T-helper 1 cell treated with Interleukin-12 subunit alpha and Interleukin-12 subunit beta and Interleukin-4 antibody, amounts not matched to agents 30 ng/mL and 1 ng/mL, for 36 hours (primary cell): ENCODE data around the gene KRT76. TPM values are rescaled to one million over a fixed set of nuclear protein-coding genes. Genes with fewer than 3 reads are reported as not detected.
"Not testable (repeated sequence)": the region's sequence is repeated elsewhere in the genome, so short reads cannot be mapped to it uniquely, and the experiment has no call there.

Experiments used
- intact Hi-C: fragments of 100-400 bp; cut with micrococcal nuclease; formaldehyde crosslinking; loops from one replicate; pipeline ENCODE4 v1.15.1; 2024
- total RNA-seq: library from RNA; stranded (reverse); gene quantifications from 2 replicates; pipeline ENCODE4 v1.2.3, GENCODE V29; 2022

The KRT76 gene
- total RNA-seq, 1 donor from 2014 or later: not detected

- intact Hi-C loops: no loop called here
These were observed 20.4 kb upstream of the KRT76 start for GRCh38 chr12:52797529-52797894.

GRCh38 chr12:52796839-52797528, 19.8 kb upstream of the KRT76 start:
- intact Hi-C loops: no loop called here

DNA sequence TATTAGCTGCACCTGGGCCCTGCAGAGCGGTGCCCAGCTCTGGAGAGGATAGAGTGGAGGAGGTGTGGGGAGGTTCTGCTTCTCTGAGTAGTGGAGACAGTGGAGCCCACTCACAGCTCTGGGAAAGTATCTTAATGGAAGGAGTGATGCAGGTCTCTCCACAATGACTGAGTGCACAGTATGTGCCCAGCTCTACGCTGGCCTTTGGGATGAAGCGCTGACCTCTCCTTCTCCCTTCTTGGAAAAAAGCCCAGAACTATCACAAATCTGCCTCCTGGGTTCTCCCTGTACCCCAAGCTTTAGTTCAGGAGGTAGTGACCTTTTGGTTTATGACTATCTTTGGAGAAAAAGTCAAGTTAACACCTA, 19.3 kb upstream of the KRT76 start:
- intact Hi-C loops: no loop called here

- intact Hi-C loops: no loop called here
These were observed 18.7 kb upstream of the KRT76 start, which contains the start of gene KRT3 for GRCh38 chr12:52795694-52796428. TSS of gene KRT3 (minus strand) at chr12:52796117. CDS start at chr12:52796042, 75 bp downstream.

DNA sequence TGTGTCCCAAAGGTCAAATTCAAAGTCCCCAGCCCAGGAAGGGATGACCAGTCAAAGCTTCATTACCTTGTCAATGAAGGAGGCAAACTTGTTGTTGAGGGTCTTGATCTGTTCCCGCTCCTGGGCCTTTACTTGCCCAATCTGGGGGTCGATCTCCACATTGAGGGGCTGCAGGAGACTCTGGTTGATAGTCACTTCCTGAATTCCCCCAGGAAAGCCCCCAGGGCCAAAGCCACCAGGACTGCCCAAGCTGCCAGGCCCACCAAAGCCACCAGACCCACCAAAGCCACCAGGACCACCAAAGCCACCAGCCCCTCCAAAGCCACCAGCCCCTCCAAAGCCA, 18.2 kb upstream of the KRT76 start:
- intact Hi-C loops: not testable (repeated sequence)

GRCh38 chr12:52794479-52795331, 17.6 kb upstream of the KRT76 start:
- intact Hi-C loops: no loop called here

DNA sequence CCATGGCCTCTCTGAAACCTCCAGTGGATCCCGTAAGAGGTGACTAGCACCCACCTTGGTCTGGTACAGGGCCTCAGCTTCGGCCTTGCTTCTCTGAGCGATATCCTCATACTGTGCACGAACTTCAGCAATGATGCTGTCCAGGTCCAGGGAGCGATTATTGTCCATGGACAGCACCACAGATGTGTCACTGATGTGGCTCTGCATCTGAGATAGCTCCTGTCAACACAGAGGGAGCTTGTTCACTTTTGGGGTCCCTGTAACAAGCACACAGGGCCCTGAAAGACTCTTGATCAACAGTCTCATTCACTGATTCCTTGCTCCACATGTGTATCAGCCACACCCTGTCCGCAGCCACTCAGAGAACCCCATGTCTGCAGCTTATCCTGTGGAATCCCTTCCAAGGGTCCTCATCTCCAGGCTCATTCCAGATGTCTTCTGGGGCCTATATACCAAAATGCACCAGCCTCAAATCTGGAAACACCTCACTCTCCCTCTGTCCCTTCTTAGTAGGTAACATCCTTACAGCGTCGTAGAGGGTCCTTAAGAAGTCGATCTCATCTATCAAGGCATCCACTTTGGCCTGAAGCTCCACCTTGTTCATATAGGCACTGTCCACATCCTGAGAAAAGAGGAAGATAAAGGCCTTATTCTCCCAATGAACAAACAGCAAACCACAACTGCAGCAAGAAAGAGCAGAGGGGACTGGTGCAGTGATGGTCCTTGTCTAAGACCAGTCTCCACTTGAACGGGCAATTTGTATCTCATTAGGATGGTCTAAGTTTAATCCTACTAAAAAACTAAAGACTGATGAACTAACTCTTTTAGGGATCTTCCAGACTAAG, 15.3 kb upstream of the KRT76 start:
- intact Hi-C loops: no loop called here

DNA sequence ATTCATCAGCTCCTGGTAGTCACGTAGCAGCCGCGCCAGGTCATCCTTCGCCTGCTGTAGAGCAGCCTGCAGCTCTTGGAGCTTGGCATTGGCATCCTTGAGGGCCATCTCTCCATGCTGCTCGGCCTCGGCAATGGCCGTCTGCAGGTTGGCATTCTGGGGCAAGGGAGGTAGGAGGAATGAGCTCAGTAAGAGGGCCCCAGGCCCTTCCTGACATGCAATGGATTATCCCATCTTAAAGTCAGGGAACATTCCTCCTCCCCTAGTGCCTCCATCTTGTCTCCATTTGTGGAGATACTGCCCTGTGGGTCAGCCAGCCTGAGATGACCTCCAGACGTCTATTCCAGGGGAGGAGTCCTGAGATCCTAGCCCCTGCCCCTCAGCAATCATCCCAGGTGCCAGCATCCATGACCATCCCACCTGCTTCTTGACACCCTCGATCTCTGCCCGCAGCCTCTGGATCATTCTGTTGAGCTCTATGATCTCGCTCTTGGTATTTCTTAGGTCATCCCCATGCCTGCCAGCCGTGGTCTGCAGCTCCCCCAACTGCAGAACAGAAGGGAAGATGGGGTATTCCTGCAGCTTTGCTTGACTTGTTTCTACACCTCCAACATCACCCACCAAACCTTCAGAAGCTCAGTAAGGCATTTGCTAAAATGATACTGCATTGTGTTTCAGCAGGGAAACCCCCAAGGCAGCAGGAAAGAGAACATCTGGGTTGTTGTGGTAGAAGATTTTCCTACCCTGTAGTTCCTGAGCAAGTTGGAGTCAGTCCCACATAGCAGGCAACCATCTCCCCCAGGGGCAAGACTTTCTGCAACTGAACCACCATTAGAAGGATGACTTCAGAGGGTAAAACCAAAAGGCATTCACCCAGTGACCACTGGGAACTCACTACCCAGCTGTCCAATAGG, 14.4 kb upstream of the KRT76 start:
- intact Hi-C loops: no loop called here

- intact Hi-C loops: no loop called here
These were observed 13.5 kb upstream of the KRT76 start for GRCh38 chr12:52790427-52791270.

DNA sequence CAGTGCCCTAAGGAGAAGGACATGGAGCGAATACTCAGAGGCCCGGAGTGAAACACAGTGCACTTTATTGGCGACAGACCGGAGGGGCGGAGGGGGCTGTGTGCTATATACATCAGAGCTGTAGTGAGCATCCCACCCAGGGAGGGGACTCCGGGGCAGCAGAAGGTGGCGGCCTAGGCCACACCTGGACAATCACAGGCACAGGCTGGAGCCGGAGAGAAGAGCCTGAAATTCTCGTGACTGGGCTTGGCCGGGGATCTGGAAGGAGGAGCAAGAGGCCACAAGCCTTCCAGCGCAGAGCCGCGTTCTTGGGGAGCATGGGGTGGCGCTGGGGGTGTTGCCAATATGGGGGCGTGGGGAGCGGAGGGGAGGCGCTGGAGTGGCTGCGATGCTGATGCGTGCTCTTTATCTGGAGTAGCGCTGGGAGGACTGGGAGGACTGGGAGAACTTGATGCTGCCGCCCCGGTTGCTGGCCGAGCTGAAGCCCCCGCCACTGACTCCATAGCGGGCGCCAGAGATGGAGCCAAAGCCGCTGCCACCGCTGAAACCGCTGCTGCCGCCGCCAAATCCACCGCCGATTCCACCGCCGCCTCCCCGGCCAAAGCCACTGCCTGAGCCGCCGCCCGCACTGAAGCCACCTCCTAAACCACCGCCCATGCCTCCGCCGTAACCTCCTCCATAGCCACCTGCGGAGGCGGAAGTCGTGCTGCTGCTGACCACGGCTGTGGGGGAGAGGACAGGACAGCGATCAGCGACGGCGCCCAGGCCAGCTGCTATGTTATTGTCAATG, 12.7 kb upstream of the KRT76 start:
- intact Hi-C loops: no loop called here

GRCh38 chr12:52788876-52789636, 11.9 kb upstream of the KRT76 start:
- intact Hi-C loops: no loop called here

DNA sequence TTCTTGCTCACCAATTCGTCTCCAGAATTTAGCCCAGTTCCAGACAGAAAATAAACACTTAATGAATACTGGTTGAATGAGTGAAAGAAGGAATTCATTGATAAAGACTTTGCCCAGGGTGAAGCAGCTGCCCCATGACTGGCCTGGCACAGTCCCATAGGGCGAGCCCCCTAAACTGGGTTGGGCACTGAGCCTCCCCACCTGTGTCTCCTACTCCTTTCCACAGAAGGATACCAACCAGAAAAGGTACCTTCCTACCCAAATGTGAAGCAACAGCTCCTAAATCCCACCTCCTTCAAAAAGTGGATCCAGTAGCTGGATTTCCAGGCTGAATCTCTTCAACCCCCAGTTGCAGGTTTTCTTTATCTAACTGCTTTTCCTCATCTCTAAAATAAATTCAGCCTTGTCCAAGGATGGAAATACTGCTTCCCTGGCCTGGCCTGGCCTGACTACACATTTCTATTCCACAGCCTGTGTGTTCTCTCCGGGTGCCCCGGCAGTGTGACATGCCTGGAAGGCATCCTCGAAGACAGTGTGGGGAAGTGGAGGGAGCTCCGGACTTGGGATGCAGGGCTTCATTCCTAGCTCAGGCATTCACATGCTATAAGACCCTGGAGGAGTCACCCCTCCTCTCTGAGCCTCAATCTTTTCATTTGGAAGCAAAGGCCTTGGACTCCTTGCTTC, 11.2 kb upstream of the KRT76 start:
- intact Hi-C loops: no loop called here

- intact Hi-C loops: no loop called here
These were observed 10.4 kb upstream of the KRT76 start for GRCh38 chr12:52787324-52788191.

DNA sequence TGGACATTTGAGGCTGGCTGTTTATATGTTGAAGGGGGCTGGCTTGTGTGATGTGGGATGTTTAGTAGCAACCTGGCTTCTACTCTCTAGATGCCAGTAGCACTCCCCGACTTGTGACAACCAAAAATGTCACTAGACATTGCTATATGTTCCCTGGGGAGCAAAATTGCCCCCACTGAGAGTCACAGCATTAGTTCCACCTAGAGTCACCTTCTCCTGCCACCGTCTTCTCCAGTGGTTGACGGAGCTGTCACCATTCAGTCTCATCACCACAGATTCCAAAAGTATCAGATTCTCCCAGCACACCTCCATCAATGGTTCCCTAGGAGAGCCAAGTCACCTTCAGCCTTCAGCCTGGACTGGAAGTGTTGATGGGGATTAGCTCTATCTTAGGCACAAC, 7.8 kb upstream of the KRT76 start:
- intact Hi-C loops: no loop called here

GRCh38 chr12:52783563-52784316, 6.6 kb upstream of the KRT76 start:
- intact Hi-C loops: no loop called here
